Fibroblast of the conjunctiva (primary cell): ENCODE data around the gene SPATA2.
A peak's percentile ranks its signal among the peaks of the same experiment; 100 is the strongest.

Source experiments
- DNase-seq: peaks from one replicate; pipeline ENCODE4 v3.0.0-alpha.2; 2010; ENCODE audit warnings: low read depth

The SPATA2 gene

GRCh38 chr20:49929142-49929494 is 13.8 kb upstream of the SPATA2 start:
- no peak for DNase-seq

GRCh38 chr20:49928411-49929141 is 13.2 kb upstream of the SPATA2 start:
- peak; percentile 82 for DNase-seq

GRCh38 chr20:49925901-49926454 is 10.6 kb upstream of the SPATA2 start:
- no peak for DNase-seq

- DNase-seq = no peak
These were observed 8.9 kb upstream of the SPATA2 start for GRCh38 chr20:49924247-49924646.

GRCh38 chr20:49919461-49919860 is 4.1 kb upstream of the SPATA2 start:
- DNase-seq = no peak

GRCh38 chr20:49919009-49919408 is 3.7 kb upstream of the SPATA2 start:
- no peak for DNase-seq

- no peak for DNase-seq
These were observed 3.1 kb upstream of the SPATA2 start for GRCh38 chr20:49918446-49918845.

- DNase-seq = no peak
These were observed 1.0 kb upstream of the SPATA2 start for GRCh38 chr20:49916146-49917002.

- no peak for DNase-seq
These were observed 280 bp downstream of the SPATA2 start for GRCh38 chr20:49915118-49915379.

GRCh38 chr20:49914310-49915117 is 815 bp downstream of the SPATA2 start:
- no peak for DNase-seq

GRCh38 chr20:49913399-49914047 is 1.8 kb downstream of the SPATA2 start:
- no peak for DNase-seq

- no peak for DNase-seq
These were observed 5.0 kb downstream of the SPATA2 start for GRCh38 chr20:49910340-49910706.

- DNase-seq = no peak
These were observed 5.6 kb downstream of the SPATA2 start for GRCh38 chr20:49909499-49910339.

- no peak for DNase-seq
These were observed 7.1 kb downstream of the SPATA2 start for GRCh38 chr20:49908258-49908565.

- DNase-seq = no peak
These were observed 7.7 kb downstream of the SPATA2 start for GRCh38 chr20:49907405-49908257.

- no peak for DNase-seq
These were observed 8.6 kb downstream of the SPATA2 start for GRCh38 chr20:49906615-49907154.

GRCh38 chr20:49906101-49906604 is 9.2 kb downstream of the SPATA2 start:
- DNase-seq = no peak

- DNase-seq = no peak
These were observed 9.8 kb downstream of the SPATA2 start for GRCh38 chr20:49905415-49906091.
